ENCODE results near the gene CALML4. TPM values are rescaled to one million over a fixed set of nuclear protein-coding genes. Genes with fewer than 3 reads are reported as not detected.

Gene CALML4
- total RNA-seq, 3 donors from 2014 or later: 5.3 to 7.9 (median 6.0) TPM

GRCh38 chr15:68143785-68144184 is 61.3 kb downstream of the CALML4 start:
- H3K27me3 ChIP-seq: no peaks in the 10 kb centered on the region
- TF ChIP-seq CTCF (IDR thresholded peaks at IDR 0.05) (no peak), POLR2AphosphoS5 (IDR thresholded peaks at IDR 0.05) (no peak), POLR2A (IDR thresholded peaks at IDR 0.05) (no peak)
- H3K4me1 ChIP-seq: no peaks in the 10 kb centered on the region
- H3K27ac ChIP-seq: no peak overlapping the region
- intact Hi-C loops (cut with DNase I; ENCODE audit: low total_unique reads): no loop called here
- no peaks in the 10 kb centered on the region for H3K36me3 ChIP-seq
- no peaks in the 10 kb centered on the region for H3K9me3 ChIP-seq
- no peak overlapping the region for H3K4me3 ChIP-seq
- no peak for DNase-seq (ENCODE audit: low spot score in 2 of 2)

GRCh38 chr15:68143129-68143528 is 62.0 kb downstream of the CALML4 start:
- Histone ChIP-seq H3K36me3 (no peaks in the 10 kb centered on the region), H3K9me3 (no peaks in the 10 kb centered on the region), H3K27me3 (no peaks in the 10 kb centered on the region), H3K27ac (no peak overlapping the region), H3K4me3 (no peak overlapping the region), H3K4me1 (no peaks in the 10 kb centered on the region)
- DNase-seq (ENCODE audit: low spot score in 2 of 2): no peak
- TF ChIP-seq CTCF (IDR thresholded peaks at IDR 0.05) (no peak), POLR2AphosphoS5 (IDR thresholded peaks at IDR 0.05) (no peak), POLR2A (IDR thresholded peaks at IDR 0.05) (no peak)
- intact Hi-C loops (cut with DNase I; ENCODE audit: low total_unique reads): no loop called here

Other genes with a start within 250 kb of the CALML4 start
- 10 to 100 TPM; 43.9 to 77.4 (median 57.1) TPM for gene PIAS1, start 151.0 kb downstream of the CALML4 start, total RNA-seq
- gene CLN6, start 24.4 kb upstream of the CALML4 start, total RNA-seq: 10 to 100 TPM; 16.5 to 23.1 (median 18.4) TPM
- gene FEM1B, start 72.4 kb upstream of the CALML4 start, total RNA-seq: 10 to 100 TPM; 48.5 to 82.7 (median 60.0) TPM
- 1 to 10 TPM; 7.8 to 8.5 (median 7.9) TPM for gene ITGA11, start 226.8 kb upstream of the CALML4 start, total RNA-seq